Astrocyte (in vitro differentiated cells and primary cell): ENCODE measurements around the gene TLR2.

Experiments used
- CTCF ChIP-seq: IDR thresholded peaks from 2 replicates; pipeline ENCODE4 v1.5.1; 2011; ENCODE audit warnings: low read depth, mild to moderate bottlenecking, inconsistent platforms, low read length, moderate library complexity; ENCODE audit not compliant: insufficient read depth
- EZH2 ChIP-seq: IDR thresholded peaks from 2 replicates; pipeline ENCODE4 v1.6.1; 2012; ENCODE audit warnings: mild to moderate bottlenecking, low read length, inconsistent platforms; ENCODE audit not compliant: insufficient read depth

- TF ChIP-seq CTCF (no peak), EZH2 (no peak)
These were observed 44.6 kb downstream of the TLR2 start for GRCh38 chr4:153728660-153729059.
